CD4-positive, CD25-positive, alpha-beta regulatory T cell (primary cell): ENCODE results near the gene RASAL2. TPM values are rescaled to one million over a fixed set of nuclear protein-coding genes. Genes with fewer than 3 reads are reported as not detected.

ENCODE experiments used
- ATAC-seq, 2 donors: fragments of 150-1000 bp; cut with Tn5 transposase; one replicate each; pipeline ENCODE4 v1.10.0; 2021; ENCODE audit warnings: low read depth in 2 of 2, moderate number of reproducible peaks in 2 of 2, moderate library complexity in 1 of 2
- DNase-seq, 3 donors: peaks; one replicate each; pipeline versions ENCODE4 v3.0.0 to v3.0.0-alpha.2; 2012 to 2022; ENCODE audit warnings: mixed read lengths in 1 of 3
- H3K27ac ChIP-seq: one replicate; pipeline ENCODE4 v1.7.0; 2013; ENCODE audit warnings: mild to moderate bottlenecking, low read length; ENCODE audit not compliant: insufficient read depth, poor library complexity, severe bottlenecking
- H3K27me3 ChIP-seq: one replicate; pipeline ENCODE4 v1.7.0; 2013; ENCODE audit warnings: low read length; ENCODE audit not compliant: control insufficient read depth, insufficient read depth
- H3K36me3 ChIP-seq: one replicate; pipeline ENCODE4 v1.7.0; 2013; ENCODE audit warnings: mild to moderate bottlenecking, low read length, moderate library complexity; ENCODE audit not compliant: control insufficient read depth, insufficient read depth
- H3K4me1 ChIP-seq: 2 replicates; pipeline ENCODE4 v1.7.0; 2013; ENCODE audit warnings: mild to moderate bottlenecking, low read length; ENCODE audit not compliant: insufficient read depth, control insufficient read depth, poor library complexity, severe bottlenecking
- H3K4me3 ChIP-seq: one replicate; pipeline ENCODE4 v1.7.0; 2013; ENCODE audit warnings: low read depth, mild to moderate bottlenecking, low read length, moderate library complexity
- H3K9me3 ChIP-seq, 2 experiments: 1 replicate in 1 of 2; 2 replicates in 1 of 2; pipeline ENCODE4 v1.7.0; 2013; ENCODE audit warnings: low read length in 2 of 2, mild to moderate bottlenecking in 1 of 2, moderate library complexity in 1 of 2; ENCODE audit not compliant: control insufficient read depth in 2 of 2
- H3K27ac Mint-ChIP-seq, 3 donors: one replicate each; pipeline ENCODE4 v1.8.0; 2020 to 2022; ENCODE audit warnings: mild to moderate bottlenecking in 3 of 3, mixed read lengths in 3 of 3, moderate library complexity in 2 of 3
- H3K27me3 Mint-ChIP-seq: one replicate; pipeline ENCODE4 v1.8.0; 2022; ENCODE audit warnings: mild to moderate bottlenecking, mixed read lengths
- H3K36me3 Mint-ChIP-seq: one replicate; pipeline ENCODE4 v1.8.0; 2020; ENCODE audit warnings: mixed read lengths
- H3K4me1 Mint-ChIP-seq, 4 donors: one replicate each; pipeline ENCODE4 v1.8.0; 2020 to 2022; ENCODE audit warnings: mixed read lengths in 4 of 4, mild to moderate bottlenecking in 1 of 4
- H3K4me3 Mint-ChIP-seq, 4 donors: one replicate each; pipeline ENCODE4 v1.8.0; 2020 to 2022; ENCODE audit warnings: mild to moderate bottlenecking in 4 of 4, mixed read lengths in 4 of 4, moderate library complexity in 3 of 4
- H3K9me3 Mint-ChIP-seq, 7 donors: one replicate each; pipeline ENCODE4 v1.8.0; 2020 to 2022; ENCODE audit warnings: mixed read lengths in 7 of 7, mild to moderate bottlenecking in 3 of 7, moderate library complexity in 2 of 7
- polyA plus RNA-seq, 4 donors: library from polyadenylated mRNA; unstranded; fragments of 300-500 nt; fragmentation: Illumina TruSeq; gene quantifications; one replicate each; pipeline ENCODE4 v1.2.3, GENCODE V29; 2021
- total RNA-seq: library from RNA; stranded (reverse); gene quantifications from one replicate; pipeline ENCODE4 v1.2.3, GENCODE V29; 2022

The RASAL2 gene
- total and polyA plus RNA-seq, 5 donors from 2014 or later, result not detected

DNA sequence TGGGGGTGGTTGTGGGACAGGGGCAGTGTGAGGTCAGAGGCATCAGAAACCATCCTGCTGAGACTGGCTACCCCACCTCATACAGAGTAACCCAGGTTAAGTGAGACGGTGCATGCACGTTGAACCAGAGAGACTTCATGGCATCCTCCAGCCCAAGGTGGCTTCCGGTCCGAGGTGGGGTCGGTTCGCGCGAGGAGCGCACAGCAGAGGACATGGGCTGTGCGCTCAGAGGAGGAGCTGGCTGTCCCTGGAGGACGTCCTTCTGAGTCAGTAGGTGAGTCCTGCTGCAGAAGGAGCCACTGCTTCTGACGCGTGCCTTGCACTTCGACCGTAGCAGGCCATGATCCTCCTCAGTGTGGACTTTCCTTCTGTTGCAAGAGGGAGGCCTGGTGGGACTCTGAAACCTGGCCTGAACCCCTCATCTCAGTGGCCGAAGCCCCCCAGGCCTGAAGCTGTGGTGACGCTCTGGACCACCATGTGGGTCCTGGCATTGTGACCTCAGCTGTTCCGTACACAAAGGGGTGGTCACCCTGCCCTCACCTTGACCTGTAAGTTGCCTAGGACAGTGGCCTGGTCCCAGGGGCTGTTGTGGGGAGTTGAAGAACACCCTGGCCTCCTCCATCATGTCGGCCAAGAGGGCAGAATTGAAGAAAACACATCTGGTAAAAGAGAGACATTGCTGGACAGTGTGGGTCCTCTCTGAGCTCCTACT lies 418.8 kb downstream of the RASAL2 start, which contains the start of gene TEX35:
Gene TEX35 (plus strand): TSS at position 544 of the 712 bp plus-strand sequence. CDS start 80 bp downstream, at position 624.
- no peaks in the 10 kb centered on the region for H3K36me3 ChIP-seq
- Mint-ChIP-seq H3K27me3 (no peaks in the 10 kb centered on the region), H3K4me3 (no peak within 1 kb of the TSS), H3K36me3 (no peaks in the 10 kb centered on the region), H3K4me1 (no peaks in the 10 kb centered on the region), H3K27ac (no peak within 1 kb of the TSS), H3K9me3 (peaks cover 0 to 1% (median 0%) of the 10 kb centered on the region in 7 donors)
- no peaks in the 10 kb centered on the region for H3K9me3 ChIP-seq
- no peaks in the 10 kb centered on the region for H3K27me3 ChIP-seq
- no peak for ATAC-seq
- no peak for DNase-seq
- H3K4me3 ChIP-seq, result no peak within 1 kb of the TSS
- H3K27ac ChIP-seq, result no peak within 1 kb of the TSS
- no peaks in the 10 kb centered on the region for H3K4me1 ChIP-seq

DNA sequence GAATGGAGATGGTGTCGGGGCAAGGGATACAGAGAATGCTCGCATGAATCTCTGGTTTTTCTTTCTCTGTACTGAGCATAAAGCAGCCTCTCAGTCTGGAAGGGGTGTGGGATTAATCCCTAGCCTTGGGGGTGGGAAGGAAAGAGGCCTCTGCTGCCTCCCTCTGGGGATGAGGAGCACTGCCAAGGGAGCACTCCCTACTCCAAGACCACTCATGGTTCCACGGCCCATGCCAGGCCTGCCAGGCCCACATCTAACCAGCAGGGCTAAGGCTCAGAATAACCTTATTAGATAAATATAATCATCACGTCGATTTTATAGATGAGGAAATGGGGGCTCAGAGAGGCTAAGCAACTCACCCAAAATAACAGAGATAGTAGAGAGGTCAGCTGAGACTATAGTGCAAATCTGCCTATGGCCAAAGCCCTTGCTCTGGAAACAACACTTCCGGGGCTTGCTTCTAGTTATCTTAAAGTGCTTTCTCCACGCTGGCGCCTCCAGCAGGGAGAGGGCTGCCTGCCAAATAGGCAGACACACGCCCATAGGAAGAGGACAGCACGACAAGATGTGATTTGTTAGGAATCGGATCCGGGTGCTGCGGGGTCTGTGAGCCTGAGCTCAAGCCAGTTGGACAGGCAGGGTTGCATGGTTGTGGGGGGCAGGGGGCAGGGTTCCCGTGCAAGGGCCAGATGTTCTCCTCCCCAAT lies 419.5 kb downstream of the RASAL2 start:
- H3K27me3 ChIP-seq, result no peaks in the 10 kb centered on the region
- no peaks in the 10 kb centered on the region for H3K4me1 ChIP-seq
- H3K9me3 ChIP-seq, result no peaks in the 10 kb centered on the region
- H3K27me3 Mint-ChIP-seq, result no peaks in the 10 kb centered on the region
- no peaks in the 10 kb centered on the region for H3K4me1 Mint-ChIP-seq
- ATAC-seq (no peak), DNase-seq (no peak)
- peaks cover 0 to 1% (median 0%) of the 10 kb centered on the region in 7 donors for H3K9me3 Mint-ChIP-seq
- H3K36me3 ChIP-seq, result no peaks in the 10 kb centered on the region
- no peak overlapping the region for H3K4me3 ChIP-seq
- no peak overlapping the region for H3K27ac ChIP-seq
- H3K36me3 Mint-ChIP-seq, result no peaks in the 10 kb centered on the region
- no peak overlapping the region for H3K27ac Mint-ChIP-seq
- H3K4me3 Mint-ChIP-seq, result no peak overlapping the region

DNA sequence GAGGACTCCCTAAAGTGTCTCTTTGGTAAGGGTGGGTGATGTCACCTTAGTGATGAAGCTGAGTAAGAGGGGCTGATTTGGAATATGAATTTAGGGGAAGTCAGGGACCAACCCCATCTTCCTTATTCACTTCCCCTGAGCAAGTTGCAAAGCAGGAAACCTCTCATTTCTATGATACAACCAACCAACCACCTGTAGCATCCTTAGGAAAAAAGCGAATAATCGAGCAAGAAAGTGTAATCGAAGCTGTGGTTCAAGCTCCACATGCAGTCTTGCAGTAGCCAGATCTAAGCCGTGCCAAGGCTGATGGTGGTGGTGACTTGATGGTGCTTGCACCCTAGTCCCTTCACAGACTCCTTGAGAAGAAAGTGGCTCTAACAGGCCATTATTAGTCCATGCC lies 422.2 kb downstream of the RASAL2 start:
- Mint-ChIP-seq H3K4me1 (no peaks in the 10 kb centered on the region), H3K9me3 (peaks cover 0 to 1% (median 0%) of the 10 kb centered on the region in 7 donors), H3K27me3 (peaks cover 4% of the 10 kb centered on the region), H3K36me3 (no peaks in the 10 kb centered on the region), H3K27ac (no peak overlapping the region), H3K4me3 (no peak overlapping the region)
- Histone ChIP-seq H3K4me3 (no peak overlapping the region), H3K9me3 (no peaks in the 10 kb centered on the region), H3K27ac (no peak overlapping the region), H3K4me1 (no peaks in the 10 kb centered on the region), H3K36me3 (no peaks in the 10 kb centered on the region), H3K27me3 (no peaks in the 10 kb centered on the region)
- DNase-seq (no peak), ATAC-seq (no peak)

DNA sequence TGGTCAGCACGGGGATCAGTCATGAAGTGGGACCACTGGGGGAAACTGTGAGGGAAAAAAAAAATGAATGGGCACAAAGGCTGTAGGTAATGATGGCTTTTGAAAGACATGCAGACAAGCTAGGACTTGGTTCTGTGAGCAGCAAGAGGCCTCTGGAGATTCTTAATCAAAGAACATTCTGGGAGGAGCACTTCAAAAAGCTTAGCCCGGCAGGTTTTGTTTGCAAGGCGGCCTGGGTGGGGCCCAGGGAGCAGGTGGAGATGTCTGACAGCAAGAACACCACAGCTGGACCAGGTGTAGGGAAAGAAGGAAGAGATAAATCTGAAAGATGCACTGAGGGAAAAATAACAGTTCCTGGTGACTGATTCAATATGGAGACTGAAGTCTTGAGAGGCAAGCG lies 425.0 kb downstream of the RASAL2 start:
- H3K9me3 Mint-ChIP-seq, result no peaks in the 10 kb centered on the region
- no peak overlapping the region for H3K4me3 Mint-ChIP-seq

DNA sequence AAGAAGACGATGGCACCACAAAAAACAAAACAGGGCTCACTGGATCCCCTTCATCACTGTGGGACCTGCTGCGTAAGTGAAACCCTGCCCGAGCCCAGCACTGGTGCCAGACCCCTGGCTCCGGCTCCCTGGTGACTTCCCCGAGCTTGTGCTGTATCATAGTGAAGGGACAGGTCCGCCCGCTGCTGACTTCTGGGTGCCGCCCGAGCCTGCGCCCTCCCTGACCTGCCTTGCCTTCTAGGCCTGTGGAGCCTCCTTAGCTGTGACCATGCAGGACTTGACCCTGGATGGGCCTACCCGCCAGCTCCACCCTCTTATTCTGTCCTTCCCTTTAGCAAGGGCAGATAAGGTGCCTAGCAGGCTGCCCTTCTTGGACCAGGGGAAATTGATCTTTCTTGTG lies 426.9 kb downstream of the RASAL2 start:
- H3K4me1 ChIP-seq, result no peaks in the 10 kb centered on the region
- H3K9me3 ChIP-seq, result no peaks in the 10 kb centered on the region
- ATAC-seq, result no peak
- H3K4me1 Mint-ChIP-seq, result no peaks in the 10 kb centered on the region
- no peak overlapping the region for H3K4me3 ChIP-seq
- peaks cover 4% of the 10 kb centered on the region for H3K27me3 Mint-ChIP-seq
- no peak overlapping the region for H3K4me3 Mint-ChIP-seq
- no peak overlapping the region for H3K27ac ChIP-seq
- H3K9me3 Mint-ChIP-seq, result no peaks in the 10 kb centered on the region
- H3K27ac Mint-ChIP-seq, result no peak overlapping the region
- H3K36me3 Mint-ChIP-seq, result no peaks in the 10 kb centered on the region
- H3K36me3 ChIP-seq, result no peaks in the 10 kb centered on the region
- H3K27me3 ChIP-seq, result no peaks in the 10 kb centered on the region
- DNase-seq, result no peak

More for the DNA sequence above, 425.0 kb downstream of the RASAL2 start:
- H3K27ac Mint-ChIP-seq, result no peak overlapping the region
- Histone ChIP-seq H3K9me3 (no peaks in the 10 kb centered on the region), H3K4me1 (no peaks in the 10 kb centered on the region), H3K27me3 (no peaks in the 10 kb centered on the region), H3K27ac (no peak overlapping the region), H3K4me3 (no peak overlapping the region), H3K36me3 (no peaks in the 10 kb centered on the region)
- H3K27me3 Mint-ChIP-seq, result peaks cover 4% of the 10 kb centered on the region
- no peaks in the 10 kb centered on the region for H3K4me1 Mint-ChIP-seq
- ATAC-seq, result no peak
- no peaks in the 10 kb centered on the region for H3K36me3 Mint-ChIP-seq
- DNase-seq, result no peak

DNA sequence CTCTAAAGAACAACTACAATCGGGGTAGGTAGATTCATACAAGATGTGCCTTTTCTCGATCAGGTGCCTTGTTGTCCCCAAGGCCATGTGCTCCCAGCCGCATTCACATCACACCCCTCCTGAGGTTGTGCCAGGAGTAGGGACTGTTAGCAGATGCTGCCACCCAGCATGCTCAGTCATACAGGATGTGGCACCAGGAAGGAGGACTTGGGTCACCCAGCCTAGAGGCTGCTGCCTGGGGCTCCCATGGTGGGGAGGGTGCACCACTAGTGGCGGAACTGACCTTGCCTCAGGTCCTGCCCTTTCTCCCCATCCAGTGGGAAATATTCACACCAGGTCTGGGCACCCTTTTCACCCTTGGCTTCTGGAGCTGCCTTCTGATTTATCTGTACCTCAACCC lies 427.3 kb downstream of the RASAL2 start:
- no peaks in the 10 kb centered on the region for H3K9me3 Mint-ChIP-seq
- H3K27me3 Mint-ChIP-seq, result peaks cover 4% of the 10 kb centered on the region
- DNase-seq, result no peak
- H3K36me3 Mint-ChIP-seq, result no peaks in the 10 kb centered on the region
- H3K27ac ChIP-seq, result no peak overlapping the region
- no peaks in the 10 kb centered on the region for H3K36me3 ChIP-seq
- no peaks in the 10 kb centered on the region for H3K27me3 ChIP-seq
- H3K4me3 Mint-ChIP-seq, result no peak overlapping the region
- H3K9me3 ChIP-seq, result no peaks in the 10 kb centered on the region
- H3K4me1 Mint-ChIP-seq, result no peaks in the 10 kb centered on the region
- no peak overlapping the region for H3K4me3 ChIP-seq
- ATAC-seq, result no peak
- no peaks in the 10 kb centered on the region for H3K4me1 ChIP-seq
- H3K27ac Mint-ChIP-seq, result no peak overlapping the region

GRCh38 chr1:178527117-178527516 lies 433.2 kb downstream of the RASAL2 start:
- Histone ChIP-seq H3K4me1 (peaks cover 2% of the 10 kb centered on the region), H3K27ac (no peak overlapping the region), H3K9me3 (no peaks in the 10 kb centered on the region), H3K36me3 (no peaks in the 10 kb centered on the region), H3K27me3 (no peaks in the 10 kb centered on the region), H3K4me3 (no peak overlapping the region)
- ATAC-seq, result no peak
- Mint-ChIP-seq H3K36me3 (no peaks in the 10 kb centered on the region), H3K27ac (no peak overlapping the region), H3K9me3 (no peaks in the 10 kb centered on the region), H3K27me3 (no peaks in the 10 kb centered on the region), H3K4me3 (no peak overlapping the region), H3K4me1 (no peaks in the 10 kb centered on the region)
- no peak for DNase-seq
